Activated CD4-positive, alpha-beta memory T cell treated with anti-CD3 and anti-CD28 coated beads, Interleukin-2, amount 10 ng/mL, durations not matched to agents 7 days and 5 days (primary cell): ENCODE results near the gene SLC44A4. TPM values are rescaled to one million over a fixed set of nuclear protein-coding genes. Genes with fewer than 3 reads are reported as not detected.
"Not testable (repeated sequence)": the region's sequence is repeated elsewhere in the genome, so short reads cannot be mapped to it uniquely, and the experiment has no call there.

Experiments
- CTCF ChIA-PET: fragments of 350-600 bp; sonication (Branson Sonifier 250); formaldehyde crosslinking; loops from one replicate; lab custom pipeline; 2021; ENCODE audit warnings: antibody characterized with exemption, inconsistent platforms; lab: Charles Lee
- POLR2A ChIA-PET: fragments of 350-600 bp; sonication (Branson Sonifier 250); formaldehyde crosslinking; loops from one replicate; lab custom pipeline; 2021; ENCODE audit warnings: antibody characterized with exemption; lab: Charles Lee
- DNase-seq: peaks from one replicate; pipeline ENCODE4 v3.0.0-alpha.2; 2020
- H3K27ac Mint-ChIP-seq: one replicate; pipeline ENCODE4 v1.8.0; 2021; ENCODE audit warnings: mild to moderate bottlenecking, mixed read lengths
- H3K27me3 Mint-ChIP-seq: one replicate; pipeline ENCODE4 v1.8.0; 2021; ENCODE audit warnings: mixed read lengths
- H3K36me3 Mint-ChIP-seq: one replicate; pipeline ENCODE4 v1.8.0; 2021; ENCODE audit warnings: low read depth, mixed read lengths
- H3K4me1 Mint-ChIP-seq: one replicate; pipeline ENCODE4 v1.8.0; 2021; ENCODE audit warnings: mixed read lengths
- H3K4me3 Mint-ChIP-seq: one replicate; pipeline ENCODE4 v1.8.0; 2021; ENCODE audit warnings: mild to moderate bottlenecking, mixed read lengths
- H3K9me3 Mint-ChIP-seq: one replicate; pipeline ENCODE4 v1.8.0; 2021; ENCODE audit warnings: mixed read lengths
- total RNA-seq, 2 experiments: library from RNA; stranded (reverse); gene quantifications; one replicate each; pipeline ENCODE4 v1.2.3, GENCODE V29; 2021

Gene SLC44A4
- total RNA-seq, 2 experiments from 2014 or later: 0.38 TPM; not detected in 1

DNA sequence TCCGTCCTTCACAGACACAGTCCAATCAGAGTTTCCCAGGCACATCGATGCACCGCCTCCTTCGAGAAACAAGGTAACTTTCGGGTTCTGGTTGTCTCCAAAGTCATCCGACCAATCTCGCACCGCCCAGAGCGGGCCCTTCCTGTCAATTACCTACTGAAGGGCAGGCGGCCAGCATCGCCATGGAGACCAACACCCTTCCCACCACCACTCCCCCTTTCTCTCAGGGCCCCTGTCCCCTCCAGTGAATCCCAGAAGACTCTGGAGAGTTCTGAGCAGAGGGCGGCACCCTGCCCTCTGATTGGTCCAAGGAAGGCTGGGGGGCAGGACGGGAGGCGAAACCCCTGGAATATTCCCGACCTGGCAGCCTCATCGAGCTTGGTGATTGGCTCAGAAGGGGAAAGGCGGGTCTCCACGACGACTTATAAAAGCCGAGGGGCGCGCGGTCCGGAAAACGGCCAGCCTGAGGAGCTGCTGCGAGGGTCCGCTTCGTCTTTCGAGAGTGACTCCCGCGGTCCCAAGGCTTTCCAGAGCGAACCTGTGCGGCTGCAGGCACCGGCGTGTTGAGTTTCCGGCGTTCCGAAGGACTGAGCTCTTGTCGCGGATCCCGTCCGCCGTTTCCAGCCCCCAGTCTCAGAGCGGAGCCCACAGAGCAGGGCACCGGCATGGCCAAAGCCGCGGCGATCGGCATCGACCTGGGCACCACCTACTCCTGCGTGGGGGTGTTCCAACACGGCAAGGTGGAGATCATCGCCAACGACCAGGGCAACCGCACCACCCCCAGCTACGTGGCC lies 51.3 kb downstream of the SLC44A4 start, which contains the start of gene HSPA1B:
HSPA1B (plus strand) TSS at position 453 of the 794 bp plus-strand sequence; CDS start at position 666, 213 bp downstream.
- peaks cover 54% of the 10 kb centered on the region for H3K4me1 Mint-ChIP-seq
- POLR2A ChIA-PET: interaction anchor here (0.9 to 3.4 kb wide), 24 partner anchors 9 to 1144 kb away, joined by 3 to 70 read pairs (median 6); partner anchors contain the start of genes ABHD16A, BAG6, C6orf47 and CLIC1
- no peaks in the 10 kb centered on the region for H3K9me3 Mint-ChIP-seq
- peak within 1 kb of the TSS; percentile 86 for H3K4me3 Mint-ChIP-seq
- CTCF ChIA-PET: interaction anchor here (0.6 to 2.1 kb wide), 17 partner anchors 8 to 286 kb away, joined by 3 to 15 read pairs (median 5); partner anchors contain the start of genes DDAH2, DDX39B, GPANK1 and HSPA1A
- peak within 1 kb of the TSS; percentile 96 for H3K27ac Mint-ChIP-seq
- peaks cover 20% of the 10 kb centered on the region for H3K36me3 Mint-ChIP-seq
- H3K27me3 Mint-ChIP-seq: no peaks in the 10 kb centered on the region
- peak; percentile 97 for DNase-seq

DNA sequence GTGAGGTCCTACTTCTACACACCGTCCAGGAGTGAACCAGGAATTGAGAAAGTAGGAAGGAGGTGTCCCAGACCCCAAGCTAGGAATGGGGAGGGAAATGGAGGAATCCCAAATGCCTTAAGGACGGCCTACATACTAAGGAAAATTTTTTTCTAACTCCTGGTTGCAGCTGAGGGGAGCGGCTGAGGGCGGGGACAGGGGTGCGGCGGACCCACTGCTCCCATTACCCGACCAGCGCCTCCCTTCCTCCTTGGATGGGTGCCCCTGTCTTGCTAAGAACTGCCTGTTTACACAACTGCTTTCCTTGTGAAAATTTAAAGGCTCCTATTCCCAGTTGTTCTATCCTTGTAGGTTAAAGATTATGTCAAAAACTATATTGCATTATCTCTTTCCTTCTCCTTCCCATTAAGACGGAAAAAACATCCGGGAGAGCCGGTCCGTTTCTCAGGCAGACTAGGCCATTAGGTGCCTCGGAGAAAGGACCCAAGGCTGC lies 52.0 kb downstream of the SLC44A4 start:
- H3K27ac Mint-ChIP-seq: peak overlapping the region; percentile 96
- H3K36me3 Mint-ChIP-seq: peaks cover 20% of the 10 kb centered on the region
- no peaks in the 10 kb centered on the region for H3K9me3 Mint-ChIP-seq
- ChIA-PET POLR2A (interaction anchor here (0.9 to 3.4 kb wide), 26 partner anchors 9 to 332 kb away, joined by 3 to 70 read pairs (median 5); partner anchors contain the start of genes ABHD16A, BAG6, C6orf47 and CLIC1), CTCF (interaction anchor here (0.6 to 2.1 kb wide), 19 partner anchors 9 to 276 kb away, joined by 3 to 15 read pairs (median 5); partner anchors contain the start of genes DDAH2, GPANK1, HSPA1A and HSPA1L)
- DNase-seq: peak; percentile 57
- peak overlapping the region; percentile 86 for H3K4me3 Mint-ChIP-seq
- H3K27me3 Mint-ChIP-seq: no peaks in the 10 kb centered on the region
- H3K4me1 Mint-ChIP-seq: peaks cover 53% of the 10 kb centered on the region

DNA sequence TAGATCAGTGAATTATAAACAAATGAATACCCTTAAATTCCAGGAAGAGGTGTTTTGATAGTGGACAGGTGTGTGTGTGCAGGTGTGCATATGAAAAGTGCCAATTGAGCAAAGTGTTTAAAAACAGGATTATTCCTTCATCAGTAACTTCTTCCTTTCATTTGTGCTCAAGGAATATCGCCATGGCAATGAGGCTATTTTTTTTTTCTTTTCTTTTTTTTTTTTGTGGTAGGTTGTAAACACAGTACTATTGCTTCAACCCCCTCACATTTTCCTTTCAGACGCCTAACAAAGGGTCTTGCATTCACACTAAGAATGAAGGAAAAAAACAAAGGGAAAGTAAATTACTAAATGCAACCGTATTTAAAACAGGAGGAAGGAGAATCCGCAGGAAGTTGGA lies 53.2 kb downstream of the SLC44A4 start:
- ChIA-PET CTCF (no interaction called here), POLR2A (interaction anchor here (0.6 to 3.4 kb wide), 8 partner anchors 8 to 331 kb away, joined by 3 to 70 read pairs (median 4); partner anchors contain the start of genes ATF6B, C6orf47, CLIC1 and HSPA1A)
- Mint-ChIP-seq H3K4me3 (peak overlapping the region; percentile 86), H3K4me1 (peaks cover 48% of the 10 kb centered on the region), H3K27ac (peak overlapping the region; percentile 96), H3K36me3 (peaks cover 12% of the 10 kb centered on the region), H3K9me3 (no peaks in the 10 kb centered on the region), H3K27me3 (no peaks in the 10 kb centered on the region)
- no peak for DNase-seq

DNA sequence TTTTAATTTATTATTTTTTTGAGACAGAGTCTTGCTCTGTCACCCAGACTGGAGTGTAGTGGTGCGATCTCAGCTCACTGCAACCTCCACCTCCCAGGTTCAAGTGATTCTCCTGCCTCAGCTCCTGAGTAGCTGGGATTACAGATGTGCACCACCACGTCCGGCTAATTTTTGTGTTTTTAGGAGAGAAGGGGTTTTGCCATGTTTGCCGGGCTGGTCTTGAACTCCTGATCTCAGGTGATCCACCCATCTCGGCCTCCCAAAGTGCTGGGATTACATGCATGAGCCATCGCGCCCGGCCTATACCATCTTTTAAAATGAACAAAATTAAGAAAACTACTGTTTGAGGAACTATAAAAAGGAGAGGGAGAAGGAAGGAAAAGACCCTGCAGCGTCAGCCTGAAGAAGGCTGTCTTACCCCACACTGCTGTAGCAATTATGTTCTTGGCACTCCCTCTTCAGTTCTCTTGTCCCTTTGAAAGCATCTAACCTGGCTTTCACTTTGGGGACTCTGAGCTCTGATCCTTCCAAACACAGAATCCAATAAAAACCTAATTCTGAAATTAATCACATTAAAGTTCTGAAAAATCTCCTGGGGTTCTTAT lies 55.1 kb downstream of the SLC44A4 start:
- ChIA-PET POLR2A (interaction anchor here (0.6 to 6.4 kb wide), 8 partner anchors 9 to 283 kb away, joined by 3 to 95 read pairs (median 4); partner anchors contain the start of genes CLIC1, GPANK1, LSM2 and MPIG6B), CTCF (interaction anchor here (1.2 to 2.6 kb wide), 2 partner anchors 17 to 85 kb away, joined by 3 to 9 read pairs; partner anchors contain the start of gene LSM2)
- DNase-seq, H3K27me3 Mint-ChIP-seq, H3K9me3 Mint-ChIP-seq, H3K27ac Mint-ChIP-seq, H3K36me3 Mint-ChIP-seq: not testable (repeated sequence)
- peak overlapping the region; percentile 44 for H3K4me3 Mint-ChIP-seq
- H3K4me1 Mint-ChIP-seq: peaks cover 59% of the 10 kb centered on the region

DNA sequence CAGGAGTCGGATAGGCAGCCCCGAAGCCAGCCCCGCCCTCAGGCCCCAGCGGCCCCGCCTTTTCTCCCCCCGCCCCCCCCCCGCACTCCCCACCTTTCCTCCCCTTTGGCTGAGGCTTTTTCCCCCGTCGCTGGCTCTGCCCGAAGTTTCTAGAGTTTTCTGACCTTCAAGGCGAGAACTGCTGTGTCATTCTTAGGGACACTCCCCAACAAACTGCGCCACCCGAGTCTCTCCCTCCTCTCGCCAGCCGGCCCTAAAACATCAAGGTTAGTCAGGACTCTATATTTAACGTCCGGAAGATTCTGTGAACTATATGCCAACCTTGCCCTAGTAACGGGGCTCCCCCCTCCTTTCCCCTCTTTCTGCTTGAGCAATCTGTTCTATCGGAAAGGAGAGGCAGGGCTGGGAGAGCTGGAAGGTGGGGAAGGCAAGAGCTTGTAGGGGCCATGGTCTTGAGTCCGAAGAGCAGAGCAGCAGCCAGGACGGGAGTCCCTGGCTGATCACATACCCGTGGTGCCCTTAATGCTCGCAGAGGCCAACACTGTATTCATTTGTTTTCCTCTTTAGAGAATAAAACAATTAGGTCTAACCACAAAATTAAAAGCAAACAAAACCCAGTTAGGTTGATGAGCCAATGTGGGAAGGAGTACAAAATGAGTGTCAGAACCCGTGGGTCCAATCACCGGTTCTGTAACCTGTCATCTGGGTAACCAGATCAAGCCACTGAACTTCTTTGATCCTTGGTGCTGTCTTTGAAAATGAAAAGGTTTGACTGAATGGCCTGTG lies 56.6 kb downstream of the SLC44A4 start:
- Mint-ChIP-seq H3K27ac (peak overlapping the region; percentile 94), H3K27me3 (no peaks in the 10 kb centered on the region), H3K4me1 (peaks cover 67% of the 10 kb centered on the region), H3K9me3 (no peaks in the 10 kb centered on the region), H3K36me3 (peaks cover 20% of the 10 kb centered on the region), H3K4me3 (peak overlapping the region; percentile 92)
- ChIA-PET POLR2A (interaction anchor here (0.7 to 6.4 kb wide), 12 partner anchors 8 to 1150 kb away, joined by 3 to 95 read pairs (median 4); partner anchors contain the start of genes ABHD16A, CLIC1, CSNK2B and GPANK1), CTCF (interaction anchor here (0.6 to 2.6 kb wide), 5 partner anchors 15 to 92 kb away, joined by 3 to 9 read pairs (median 3); partner anchors contain the start of gene LSM2)
- DNase-seq: peak; percentile 65

DNA sequence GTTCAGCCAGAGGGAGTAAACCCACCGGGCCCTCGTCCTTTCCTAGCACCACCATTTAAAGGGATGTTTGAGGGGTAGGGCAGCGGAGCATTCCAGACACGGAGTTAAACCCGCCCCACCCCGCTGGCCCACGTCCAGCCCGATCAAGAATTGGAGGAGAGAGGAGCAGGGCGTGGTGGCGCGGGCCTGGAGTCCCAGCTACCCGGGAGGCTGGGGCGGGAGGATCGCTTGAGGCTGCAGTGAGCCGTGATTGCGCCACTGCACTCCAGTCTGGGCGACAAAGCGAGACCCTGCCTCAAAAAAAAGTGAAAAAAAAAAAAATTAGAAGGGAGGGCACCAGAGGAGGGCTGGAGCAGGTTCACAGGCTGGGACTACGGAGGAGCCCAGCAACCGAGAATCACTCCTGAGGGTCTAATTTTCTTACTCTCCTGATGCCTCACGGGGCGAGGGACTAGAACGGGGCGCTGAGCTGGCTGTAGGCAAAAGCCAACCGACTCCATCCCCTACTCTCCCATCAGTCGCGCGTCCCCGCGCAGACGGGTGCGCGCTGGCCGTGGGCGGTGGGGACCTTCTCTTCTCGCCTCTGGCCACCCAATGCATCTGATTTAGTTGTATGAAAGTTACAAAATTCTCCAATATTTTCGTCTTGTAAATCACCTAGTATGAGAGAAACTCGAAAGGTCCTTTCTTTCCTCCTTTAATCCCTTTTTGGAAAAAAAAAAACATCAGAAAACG lies 57.3 kb downstream of the SLC44A4 start:
- no peaks in the 10 kb centered on the region for H3K27me3 Mint-ChIP-seq
- ChIA-PET CTCF (interaction anchor here (2.6 kb wide), 1 partner anchor 14 kb away, joined by 9 read pairs; the partner anchor contains the start of gene LSM2), POLR2A (interaction anchor here (0.7 to 6.4 kb wide), 10 partner anchors 9 to 1150 kb away, joined by 3 to 95 read pairs (median 4); partner anchors contain the start of genes CLIC1, CSNK2B, GPANK1 and LSM2)
- no peaks in the 10 kb centered on the region for H3K9me3 Mint-ChIP-seq
- peaks cover 59% of the 10 kb centered on the region for H3K4me1 Mint-ChIP-seq
- DNase-seq: peak; percentile 63
- peak overlapping the region; percentile 94 for H3K27ac Mint-ChIP-seq
- peak overlapping the region; percentile 92 for H3K4me3 Mint-ChIP-seq
- peaks cover 20% of the 10 kb centered on the region for H3K36me3 Mint-ChIP-seq

DNA sequence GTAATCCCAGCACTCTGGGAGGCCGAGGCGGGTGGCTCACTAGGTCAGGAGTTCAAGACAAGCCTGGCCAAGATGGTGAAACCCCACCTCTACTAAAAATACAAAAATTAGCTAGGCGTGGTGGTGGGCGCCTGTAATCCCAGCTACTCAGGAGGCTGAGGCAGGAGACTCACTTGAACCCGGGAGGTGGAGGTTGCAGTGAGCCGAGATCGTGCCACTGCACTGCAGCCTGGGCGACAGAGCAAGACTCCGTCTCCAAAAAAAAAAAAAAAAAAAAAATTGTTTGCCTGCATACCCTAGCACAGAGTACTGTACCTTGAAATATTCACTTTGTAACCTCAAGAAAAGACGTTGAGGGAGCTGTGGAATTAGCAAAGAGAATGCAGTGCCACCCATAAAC lies 58.4 kb downstream of the SLC44A4 start:
- ChIA-PET POLR2A (interaction anchor here (1.2 to 6.4 kb wide), 6 partner anchors 8 to 168 kb away, joined by 4 to 95 read pairs (median 5); partner anchors contain the start of genes BAG6, CLIC1, LSM2 and MSH5), CTCF (interaction anchor here (1.2 to 1.5 kb wide), 2 partner anchors 14 to 82 kb away, joined by 5 to 6 read pairs; partner anchors contain the start of gene LSM2)
- not testable (repeated sequence) for H3K27me3 Mint-ChIP-seq, DNase-seq, H3K9me3 Mint-ChIP-seq
- Mint-ChIP-seq H3K36me3 (peaks cover 20% of the 10 kb centered on the region), H3K4me3 (peak overlapping the region; percentile 92), H3K4me1 (peaks cover 50% of the 10 kb centered on the region), H3K27ac (peak overlapping the region; percentile 94)

DNA sequence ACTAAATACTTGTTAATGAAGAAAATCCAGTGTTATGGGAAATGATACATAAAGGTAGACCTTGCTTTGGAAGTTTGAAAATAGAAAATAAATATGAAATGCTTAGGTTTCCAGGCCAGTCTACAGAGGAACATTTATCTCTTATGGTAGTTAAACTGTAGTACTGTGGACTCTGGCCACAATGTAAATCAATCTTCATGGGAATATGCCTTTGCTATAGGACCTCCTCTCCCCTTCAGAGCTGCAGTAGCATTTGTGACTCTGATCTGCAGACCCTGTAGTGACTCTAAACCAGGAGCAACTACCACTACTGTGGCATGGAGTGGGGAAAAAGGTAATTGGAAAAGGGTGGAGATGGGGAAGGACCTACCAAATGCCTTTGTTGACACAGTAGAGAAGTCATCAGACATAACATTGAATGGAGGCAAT lies 58.9 kb downstream of the SLC44A4 start:
- peaks cover 45% of the 10 kb centered on the region for H3K4me1 Mint-ChIP-seq
- CTCF ChIA-PET: interaction anchor here (1.2 to 1.5 kb wide), 2 partner anchors 13 to 82 kb away, joined by 5 to 6 read pairs; partner anchors contain the start of gene LSM2
- no peaks in the 10 kb centered on the region for H3K9me3 Mint-ChIP-seq
- DNase-seq: no peak
- H3K36me3 Mint-ChIP-seq: peaks cover 20% of the 10 kb centered on the region
- no peaks in the 10 kb centered on the region for H3K27me3 Mint-ChIP-seq
- H3K4me3 Mint-ChIP-seq: peak overlapping the region; percentile 53
- POLR2A ChIA-PET: interaction anchor here (1.2 to 6.4 kb wide), 4 partner anchors 13 to 167 kb away, joined by 4 to 95 read pairs (median 4); partner anchors contain the start of genes BAG6, CLIC1, LSM2 and MSH5
- peak overlapping the region; percentile 66 for H3K27ac Mint-ChIP-seq

DNA sequence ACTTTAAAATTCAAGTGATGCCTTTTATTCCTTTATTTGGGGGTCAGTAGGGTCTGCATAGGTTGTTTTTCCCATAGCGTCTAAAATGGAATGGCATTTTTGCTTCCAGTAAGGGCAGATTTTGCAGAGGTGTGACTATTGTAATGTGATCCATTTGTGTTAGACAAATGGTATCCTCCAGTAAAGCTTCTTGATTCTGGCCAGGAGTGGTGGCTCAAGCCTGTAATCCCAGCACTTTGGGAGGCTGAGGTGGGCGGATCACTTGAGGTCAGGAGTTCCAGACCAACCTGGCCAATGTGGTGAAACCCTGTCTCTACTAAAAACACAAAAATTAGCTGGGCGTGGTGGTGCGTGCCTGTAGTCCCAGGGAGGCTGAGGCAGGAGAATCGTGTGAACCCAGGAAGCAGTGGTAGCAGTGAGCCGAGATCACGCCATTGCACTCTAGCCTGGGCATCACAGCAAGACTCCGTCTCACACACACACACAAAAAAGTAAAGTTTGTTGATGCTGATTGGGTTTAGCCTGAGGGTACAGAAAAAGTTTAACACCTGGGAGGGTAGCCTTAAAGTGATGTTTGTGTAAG lies 60.8 kb downstream of the SLC44A4 start:
- peaks cover 18% of the 10 kb centered on the region for H3K36me3 Mint-ChIP-seq

More for the DNA sequence above, 60.8 kb downstream of the SLC44A4 start:
- not testable (repeated sequence) for H3K9me3 Mint-ChIP-seq, DNase-seq, H3K27me3 Mint-ChIP-seq
- POLR2A ChIA-PET: interaction anchor here (0.6 to 6.4 kb wide), 14 partner anchors 9 to 157 kb away, joined by 3 to 95 read pairs (median 4); partner anchors contain the start of genes C6orf47, CLIC1, DDAH2 and GPANK1
- Mint-ChIP-seq H3K4me1 (peaks cover 48% of the 10 kb centered on the region), H3K4me3 (peak overlapping the region; percentile 91), H3K27ac (peak overlapping the region; percentile 96)
- CTCF ChIA-PET: interaction anchor here (0.8 to 2.3 kb wide), 12 partner anchors 9 to 277 kb away, joined by 3 to 14 read pairs (median 4); partner anchors contain the start of genes DDAH2, DDX39B, HSPA1B and LSM2
